22Rv1 (cell line): ENCODE measurements around the gene NQO2.

Source experiments
- ZFX ChIP-seq: fragments of 450-650 bp; IDR thresholded peaks from 2 replicates; pipeline ENCODE4 v1.6.1; 2017; ENCODE audit warnings: antibody characterized with exemption, borderline replicate concordance
- TF ChIP-seq, protein P1 (sequence below): fragments of 450-650 bp; IDR thresholded peaks from 2 replicates; pipeline ENCODE4 v1.5.1; 2017; ENCODE audit warnings: mild to moderate bottlenecking

DNA sequence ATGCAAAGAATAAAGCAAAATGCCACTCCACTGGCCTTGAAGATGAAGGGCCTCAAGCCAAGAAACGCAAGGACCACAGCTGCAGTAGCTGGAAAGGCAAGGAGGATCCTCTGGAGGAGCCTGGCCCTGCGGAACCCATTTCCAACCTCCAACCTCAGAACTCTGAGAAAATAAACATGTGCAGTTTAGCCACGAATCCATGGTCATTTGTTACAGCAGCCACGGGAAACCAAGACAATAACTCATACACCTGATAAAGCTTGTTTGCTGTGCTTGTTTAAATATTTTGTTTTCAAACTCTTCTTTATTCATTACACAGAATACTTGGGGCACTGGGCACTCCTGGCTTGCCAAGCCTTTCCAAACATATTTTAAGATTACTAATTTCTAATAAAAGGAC, 38.8 kb upstream of the NQO2 start:
- TF ChIP-seq, protein P1, sequence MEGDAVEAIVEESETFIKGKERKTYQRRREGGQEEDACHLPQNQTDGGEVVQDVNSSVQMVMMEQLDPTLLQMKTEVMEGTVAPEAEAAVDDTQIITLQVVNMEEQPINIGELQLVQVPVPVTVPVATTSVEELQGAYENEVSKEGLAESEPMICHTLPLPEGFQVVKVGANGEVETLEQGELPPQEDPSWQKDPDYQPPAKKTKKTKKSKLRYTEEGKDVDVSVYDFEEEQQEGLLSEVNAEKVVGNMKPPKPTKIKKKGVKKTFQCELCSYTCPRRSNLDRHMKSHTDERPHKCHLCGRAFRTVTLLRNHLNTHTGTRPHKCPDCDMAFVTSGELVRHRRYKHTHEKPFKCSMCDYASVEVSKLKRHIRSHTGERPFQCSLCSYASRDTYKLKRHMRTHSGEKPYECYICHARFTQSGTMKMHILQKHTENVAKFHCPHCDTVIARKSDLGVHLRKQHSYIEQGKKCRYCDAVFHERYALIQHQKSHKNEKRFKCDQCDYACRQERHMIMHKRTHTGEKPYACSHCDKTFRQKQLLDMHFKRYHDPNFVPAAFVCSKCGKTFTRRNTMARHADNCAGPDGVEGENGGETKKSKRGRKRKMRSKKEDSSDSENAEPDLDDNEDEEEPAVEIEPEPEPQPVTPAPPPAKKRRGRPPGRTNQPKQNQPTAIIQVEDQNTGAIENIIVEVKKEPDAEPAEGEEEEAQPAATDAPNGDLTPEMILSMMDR, result no peak
- TF ChIP-seq ZFX, result no peak
